Measurements from ENCODE around the gene BTBD2. TPM values are rescaled to one million over a fixed set of nuclear protein-coding genes. Genes with fewer than 3 reads are reported as not detected.

Gene BTBD2
- total and polyA plus RNA-seq, 12 donors = 11.8 to 122 (median 78.1) TPM

DNA sequence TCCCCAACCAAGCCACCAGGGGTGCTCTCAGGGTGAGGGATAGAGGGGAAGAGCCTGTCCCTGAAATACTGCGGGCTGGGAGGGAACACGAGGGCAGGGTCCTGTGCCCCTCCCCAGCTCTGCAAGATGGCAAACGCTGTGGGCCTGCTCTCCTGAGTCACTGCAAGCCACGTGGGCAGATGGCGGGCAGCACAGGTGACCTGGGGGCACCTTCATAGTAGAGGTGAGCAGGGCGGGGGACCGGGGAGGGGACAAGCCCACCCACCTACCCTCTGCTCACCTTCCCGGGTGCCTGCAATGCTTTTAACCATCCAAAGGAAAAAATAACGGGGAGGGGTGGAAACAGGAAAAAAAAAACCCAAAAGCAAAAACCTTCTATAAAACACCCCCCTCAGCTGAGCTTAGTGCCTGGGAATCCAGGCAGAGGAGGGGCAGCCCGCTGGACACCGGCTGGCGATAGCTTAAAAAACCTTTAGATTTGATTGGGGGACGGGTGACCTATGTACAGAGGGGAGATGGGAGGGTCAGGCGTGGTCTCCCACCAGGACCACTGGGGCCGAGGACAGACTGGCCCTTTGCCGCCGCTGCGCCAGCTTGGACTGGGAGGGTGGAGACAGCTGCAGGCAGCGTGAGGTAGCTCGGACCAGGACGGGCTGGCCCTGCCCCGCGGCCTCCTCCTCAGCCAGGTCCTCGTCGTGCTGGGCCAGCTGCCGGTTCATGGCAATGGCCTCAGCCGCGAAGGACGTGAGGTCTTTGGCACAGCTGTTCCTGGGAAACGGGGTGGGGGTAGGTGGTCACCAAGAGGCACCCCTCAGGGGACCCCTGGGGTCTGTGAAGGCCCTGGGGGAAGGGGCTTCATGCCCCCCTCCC is 23.8 kb upstream of the BTBD2 start:
- Histone ChIP-seq H3K36me3 (replicated peaks in 1 of 2) (peaks cover 0 to 64% of the 10 kb centered on the region in 2 donors), H3K9me3 (replicated peaks in 1 of 3) (peaks cover 0 to 6% (median 0%) of the 10 kb centered on the region in 3 donors), H3K4me3 (no peak overlapping the region), H3K27ac (peak overlapping the region; percentile 43 to 98 (median 93)), H3K27me3 (no peaks in the 10 kb centered on the region), H3K4me1 (replicated peaks in 1 of 2) (peaks cover 52 to 60% of the 10 kb centered on the region in 2 donors)
- TF ChIP-seq, protein P1, sequence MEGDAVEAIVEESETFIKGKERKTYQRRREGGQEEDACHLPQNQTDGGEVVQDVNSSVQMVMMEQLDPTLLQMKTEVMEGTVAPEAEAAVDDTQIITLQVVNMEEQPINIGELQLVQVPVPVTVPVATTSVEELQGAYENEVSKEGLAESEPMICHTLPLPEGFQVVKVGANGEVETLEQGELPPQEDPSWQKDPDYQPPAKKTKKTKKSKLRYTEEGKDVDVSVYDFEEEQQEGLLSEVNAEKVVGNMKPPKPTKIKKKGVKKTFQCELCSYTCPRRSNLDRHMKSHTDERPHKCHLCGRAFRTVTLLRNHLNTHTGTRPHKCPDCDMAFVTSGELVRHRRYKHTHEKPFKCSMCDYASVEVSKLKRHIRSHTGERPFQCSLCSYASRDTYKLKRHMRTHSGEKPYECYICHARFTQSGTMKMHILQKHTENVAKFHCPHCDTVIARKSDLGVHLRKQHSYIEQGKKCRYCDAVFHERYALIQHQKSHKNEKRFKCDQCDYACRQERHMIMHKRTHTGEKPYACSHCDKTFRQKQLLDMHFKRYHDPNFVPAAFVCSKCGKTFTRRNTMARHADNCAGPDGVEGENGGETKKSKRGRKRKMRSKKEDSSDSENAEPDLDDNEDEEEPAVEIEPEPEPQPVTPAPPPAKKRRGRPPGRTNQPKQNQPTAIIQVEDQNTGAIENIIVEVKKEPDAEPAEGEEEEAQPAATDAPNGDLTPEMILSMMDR (IDR thresholded peaks at IDR 0.05) = no peak
- TF ChIP-seq POLR2A (IDR thresholded peaks at IDR 0.05) = peak in 1 of 2 donors; percentile 55
- intact Hi-C loops (cut with DNase I) = no loop called here
- peak; percentile 69 to 85 (median 81) for DNase-seq
- 55 to 56% (median 55%) methylated on average over 14 to 30 of the region's 30 CpGs for whole genome bisulfite sequencing, 4 donors

- DNase-seq = peak in 5 of 7 donors; percentile 35 to 49 (median 42)
- H3K36me3 ChIP-seq (replicated peaks in 1 of 2) = peaks cover 0 to 57% of the 10 kb centered on the region in 2 donors
These were observed 23.0 kb upstream of the BTBD2 start for GRCh38 chr19:2038284-2039088.

GRCh38 chr19:2037651-2038255 is 22.2 kb upstream of the BTBD2 start:
- peak in 5 of 7 donors; percentile 36 to 49 (median 46) for DNase-seq
- intact Hi-C loops (cut with DNase I) = no loop called here
- H3K4me3 ChIP-seq = no peak overlapping the region
- 59 to 71% (median 64%) methylated on average over 24 of the region's 24 CpGs for WGBS, 4 donors
- H3K4me1 ChIP-seq (replicated peaks in 1 of 2) = peaks cover 42 to 52% of the 10 kb centered on the region in 2 donors
- H3K9me3 ChIP-seq (replicated peaks in 1 of 3) = peaks cover 0 to 6% (median 0%) of the 10 kb centered on the region in 3 donors
- no peaks in the 10 kb centered on the region for H3K27me3 ChIP-seq
- peaks cover 0 to 49% of the 10 kb centered on the region in 2 donors for H3K36me3 ChIP-seq (replicated peaks in 1 of 2)
- peak overlapping the region in 2 of 5 donors; percentile 58 to 98 for H3K27ac ChIP-seq
- TF ChIP-seq, protein P1 (IDR thresholded peaks at IDR 0.05) = no peak
- TF ChIP-seq POLR2A (IDR thresholded peaks at IDR 0.05) = no peak

More at GRCh38 chr19:2038284-2039088, 23.0 kb upstream of the BTBD2 start:
- 48 to 79% (median 73%) methylated on average over 11 to 44 of the region's 44 CpGs for WGBS, 4 donors
- no peak for TF ChIP-seq POLR2A (IDR thresholded peaks at IDR 0.05)
- TF ChIP-seq, protein P1 (IDR thresholded peaks at IDR 0.05) = no peak
- Histone ChIP-seq H3K27ac (peak overlapping the region in 4 of 5 donors; percentile 58 to 98 (median 94)), H3K27me3 (no peaks in the 10 kb centered on the region), H3K4me1 (replicated peaks in 1 of 2) (peaks cover 48 to 54% of the 10 kb centered on the region in 2 donors), H3K9me3 (replicated peaks in 1 of 3) (peaks cover 0 to 6% (median 0%) of the 10 kb centered on the region in 3 donors), H3K4me3 (no peak overlapping the region)
- intact Hi-C loops (cut with DNase I) = no loop called here

Data from adrenal gland (tissue), 12 donors.